Measurements from ENCODE around the gene MFAP1. TPM values are rescaled to one million over a fixed set of nuclear protein-coding genes. Genes with fewer than 3 reads are reported as not detected.

The MFAP1 gene
- polyA plus RNA-seq, 1 donor from 2014 or later: 37.7 TPM

DNA sequence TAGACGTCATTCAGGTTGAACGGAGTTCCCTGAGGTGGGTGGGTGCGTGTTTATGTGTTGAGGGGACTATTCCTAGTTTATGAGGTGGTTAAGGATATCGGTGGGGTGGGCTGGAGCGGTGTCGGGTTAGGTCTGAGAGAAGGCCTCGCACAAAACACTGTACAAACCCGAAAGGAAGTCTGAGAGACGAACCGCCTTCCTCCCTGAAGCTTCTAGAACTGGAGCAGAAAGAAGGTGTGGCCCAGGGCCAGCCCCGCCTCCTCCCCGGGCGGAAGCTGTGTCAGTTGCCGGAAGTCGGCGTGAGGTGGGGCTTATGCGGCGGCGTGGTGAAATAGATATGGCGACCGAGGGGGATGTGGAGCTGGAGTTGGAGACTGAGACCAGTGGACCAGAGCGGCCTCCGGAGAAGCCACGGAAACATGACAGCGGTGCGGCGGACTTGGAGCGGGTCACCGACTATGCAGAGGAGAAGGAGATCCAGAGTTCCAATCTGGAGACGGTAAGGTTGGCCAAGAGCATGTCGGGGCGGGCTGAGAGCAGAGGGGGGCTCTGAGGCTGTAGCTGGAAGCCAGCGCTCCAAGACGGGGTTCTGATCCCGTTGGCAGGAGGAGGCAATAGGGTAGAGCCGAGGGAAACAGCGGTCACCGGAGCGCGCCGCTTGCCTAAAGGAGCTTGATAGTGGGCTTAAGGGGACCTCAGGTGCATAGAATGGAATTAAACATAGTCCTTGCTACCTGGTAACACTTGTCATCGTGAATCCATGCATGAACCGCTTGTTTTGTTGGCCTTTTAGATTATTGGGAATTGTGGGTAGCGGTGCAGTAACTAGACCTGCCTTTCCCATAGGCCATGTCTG is 24.0 kb downstream of the MFAP1 start, which contains the start of gene HYPK:
TSS of gene HYPK (plus strand) at position 314 of the 856 bp plus-strand sequence. CDS start at position 338, 24 bp downstream.
- TF ChIP-seq POLR2AphosphoS5 (IDR thresholded peaks at IDR 0.05) (peak; percentile 94), SMC3 (conservative IDR thresholded peaks at IDR 0.05; ENCODE audit: poor library complexity) (no peak), TAF1 (IDR thresholded peaks at IDR 0.05; ENCODE audit: low read depth) (peak; percentile 84), EZH2 (IDR thresholded peaks at IDR 0.05; ENCODE audit: borderline replicate concordance, insufficient read depth, low read length, poor library complexity, severe bottlenecking) (no peak), MXI1 (conservative IDR thresholded peaks at IDR 0.05; ENCODE audit: poor library complexity, severe bottlenecking) (peak; percentile 95), EP300 (conservative IDR thresholded peaks at IDR 0.05; ENCODE audit: poor library complexity, severe bottlenecking) (peak; percentile 21), RAD21 (conservative IDR thresholded peaks at IDR 0.05) (peak; percentile 25)
- TF ChIP-seq, protein P1, sequence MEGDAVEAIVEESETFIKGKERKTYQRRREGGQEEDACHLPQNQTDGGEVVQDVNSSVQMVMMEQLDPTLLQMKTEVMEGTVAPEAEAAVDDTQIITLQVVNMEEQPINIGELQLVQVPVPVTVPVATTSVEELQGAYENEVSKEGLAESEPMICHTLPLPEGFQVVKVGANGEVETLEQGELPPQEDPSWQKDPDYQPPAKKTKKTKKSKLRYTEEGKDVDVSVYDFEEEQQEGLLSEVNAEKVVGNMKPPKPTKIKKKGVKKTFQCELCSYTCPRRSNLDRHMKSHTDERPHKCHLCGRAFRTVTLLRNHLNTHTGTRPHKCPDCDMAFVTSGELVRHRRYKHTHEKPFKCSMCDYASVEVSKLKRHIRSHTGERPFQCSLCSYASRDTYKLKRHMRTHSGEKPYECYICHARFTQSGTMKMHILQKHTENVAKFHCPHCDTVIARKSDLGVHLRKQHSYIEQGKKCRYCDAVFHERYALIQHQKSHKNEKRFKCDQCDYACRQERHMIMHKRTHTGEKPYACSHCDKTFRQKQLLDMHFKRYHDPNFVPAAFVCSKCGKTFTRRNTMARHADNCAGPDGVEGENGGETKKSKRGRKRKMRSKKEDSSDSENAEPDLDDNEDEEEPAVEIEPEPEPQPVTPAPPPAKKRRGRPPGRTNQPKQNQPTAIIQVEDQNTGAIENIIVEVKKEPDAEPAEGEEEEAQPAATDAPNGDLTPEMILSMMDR (IDR thresholded peaks at IDR 0.05; ENCODE audit: poor library complexity, severe bottlenecking): no peak
- TF ChIP-seq, protein P2, sequence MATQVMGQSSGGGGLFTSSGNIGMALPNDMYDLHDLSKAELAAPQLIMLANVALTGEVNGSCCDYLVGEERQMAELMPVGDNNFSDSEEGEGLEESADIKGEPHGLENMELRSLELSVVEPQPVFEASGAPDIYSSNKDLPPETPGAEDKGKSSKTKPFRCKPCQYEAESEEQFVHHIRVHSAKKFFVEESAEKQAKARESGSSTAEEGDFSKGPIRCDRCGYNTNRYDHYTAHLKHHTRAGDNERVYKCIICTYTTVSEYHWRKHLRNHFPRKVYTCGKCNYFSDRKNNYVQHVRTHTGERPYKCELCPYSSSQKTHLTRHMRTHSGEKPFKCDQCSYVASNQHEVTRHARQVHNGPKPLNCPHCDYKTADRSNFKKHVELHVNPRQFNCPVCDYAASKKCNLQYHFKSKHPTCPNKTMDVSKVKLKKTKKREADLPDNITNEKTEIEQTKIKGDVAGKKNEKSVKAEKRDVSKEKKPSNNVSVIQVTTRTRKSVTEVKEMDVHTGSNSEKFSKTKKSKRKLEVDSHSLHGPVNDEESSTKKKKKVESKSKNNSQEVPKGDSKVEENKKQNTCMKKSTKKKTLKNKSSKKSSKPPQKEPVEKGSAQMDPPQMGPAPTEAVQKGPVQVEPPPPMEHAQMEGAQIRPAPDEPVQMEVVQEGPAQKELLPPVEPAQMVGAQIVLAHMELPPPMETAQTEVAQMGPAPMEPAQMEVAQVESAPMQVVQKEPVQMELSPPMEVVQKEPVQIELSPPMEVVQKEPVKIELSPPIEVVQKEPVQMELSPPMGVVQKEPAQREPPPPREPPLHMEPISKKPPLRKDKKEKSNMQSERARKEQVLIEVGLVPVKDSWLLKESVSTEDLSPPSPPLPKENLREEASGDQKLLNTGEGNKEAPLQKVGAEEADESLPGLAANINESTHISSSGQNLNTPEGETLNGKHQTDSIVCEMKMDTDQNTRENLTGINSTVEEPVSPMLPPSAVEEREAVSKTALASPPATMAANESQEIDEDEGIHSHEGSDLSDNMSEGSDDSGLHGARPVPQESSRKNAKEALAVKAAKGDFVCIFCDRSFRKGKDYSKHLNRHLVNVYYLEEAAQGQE (IDR thresholded peaks at IDR 0.05; ENCODE audit: borderline replicate concordance): peak; percentile 83
- H3K36me3 ChIP-seq (ENCODE audit: insufficient read depth, low read length): peaks cover 2% of the 10 kb centered on the region

DNA sequence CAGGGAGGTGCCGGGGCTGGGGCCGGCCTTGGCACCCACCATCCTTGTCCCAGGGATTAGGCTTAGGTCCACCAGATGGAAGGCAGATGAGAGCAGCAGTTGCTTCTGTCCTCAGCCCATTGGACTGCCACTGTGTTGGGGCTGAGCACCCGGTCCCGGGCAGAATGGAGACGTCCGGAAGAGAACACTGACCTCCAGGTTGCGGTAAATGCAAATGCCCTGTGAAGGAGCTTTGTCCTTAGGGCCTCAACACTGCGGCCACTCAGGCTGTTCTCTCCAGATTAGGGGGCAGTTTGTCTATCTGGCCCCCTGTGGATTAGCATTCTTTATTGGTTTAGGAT is 24.6 kb downstream of the MFAP1 start, which contains the start of gene SERINC4:
TSS of gene SERINC4 (minus strand) at position 276 of the 341 bp plus-strand sequence. CDS start at position 42, 234 bp downstream.
- Histone ChIP-seq H3K9me2 (ENCODE audit: insufficient read depth, low read length) (no peaks in the 10 kb centered on the region), H3K4me3 (ENCODE audit: low read length) (peak within 1 kb of the TSS; percentile 84), H3K4me2 (ENCODE audit: low read length) (peak within 1 kb of the TSS; percentile 70), H3K27me3 (ENCODE audit: insufficient read depth, low read depth, low read length) (no peaks in the 10 kb centered on the region), H3K79me2 (replicated peaks; ENCODE audit: insufficient read depth, low read length) (peaks cover 8% of the 10 kb centered on the region), H3K9me3 (ENCODE audit: low read length) (no peaks in the 10 kb centered on the region), H3K27ac (ENCODE audit: low read length) (peak within 1 kb of the TSS; percentile 82), H3F3A (ENCODE audit: insufficient read depth, low read length, poor library complexity, severe bottlenecking) (no peaks in the 10 kb centered on the region), H4K20me1 (ENCODE audit: insufficient read depth) (no peaks in the 10 kb centered on the region), H3K36me3 (ENCODE audit: insufficient read depth, low read length) (peaks cover 4% of the 10 kb centered on the region), H2AFZ (ENCODE audit: low read depth, low read length) (peak within 1 kb of the TSS; percentile 90), H3K9ac (ENCODE audit: low read length) (peak within 1 kb of the TSS; percentile 78)
- TF ChIP-seq TAF1 (IDR thresholded peaks at IDR 0.05; ENCODE audit: low read depth) (no peak), EP300 (conservative IDR thresholded peaks at IDR 0.05; ENCODE audit: poor library complexity, severe bottlenecking) (no peak), MXI1 (conservative IDR thresholded peaks at IDR 0.05; ENCODE audit: poor library complexity, severe bottlenecking) (no peak), POLR2AphosphoS5 (IDR thresholded peaks at IDR 0.05) (no peak), SMC3 (conservative IDR thresholded peaks at IDR 0.05; ENCODE audit: poor library complexity) (no peak)
- TF ChIP-seq, protein P1 (IDR thresholded peaks at IDR 0.05; ENCODE audit: poor library complexity, severe bottlenecking): no peak
- TF ChIP-seq, protein P2 (IDR thresholded peaks at IDR 0.05; ENCODE audit: borderline replicate concordance): no peak

More for the DNA sequence above, 24.0 kb downstream of the MFAP1 start, which contains the start of gene HYPK:
- Histone ChIP-seq H3K4me3 (ENCODE audit: low read length) (peak within 1 kb of the TSS; percentile 84), H3K79me2 (replicated peaks; ENCODE audit: insufficient read depth, low read length) (peaks cover 8% of the 10 kb centered on the region), H3K9ac (ENCODE audit: low read length) (peak within 1 kb of the TSS; percentile 78), H3K4me2 (ENCODE audit: low read length) (peak within 1 kb of the TSS; percentile 70), H3K9me2 (ENCODE audit: insufficient read depth, low read length) (no peaks in the 10 kb centered on the region), H3K27ac (ENCODE audit: low read length) (peak within 1 kb of the TSS; percentile 82), H3K9me3 (ENCODE audit: low read length) (no peaks in the 10 kb centered on the region), H2AFZ (ENCODE audit: low read depth, low read length) (peak within 1 kb of the TSS; percentile 90), H3K27me3 (ENCODE audit: insufficient read depth, low read depth, low read length) (no peaks in the 10 kb centered on the region), H4K20me1 (ENCODE audit: insufficient read depth) (no peaks in the 10 kb centered on the region), H3F3A (ENCODE audit: insufficient read depth, low read length, poor library complexity, severe bottlenecking) (no peaks in the 10 kb centered on the region)

Data from neural cell (in vitro differentiated cells).